Upper lobe of left lung (tissue), 4 donors: ENCODE data around the gene CCDC57.

Experiments
- CTCF ChIP-seq, 6 experiments: fragments of 450-650 bp in 4 of 6; fragments of 200-600 bp in 2 of 6; sonication (generic) in 2 of 6; IDR thresholded peaks; one replicate each; pipeline ENCODE4 v1.5.1; 2016 to 2019; ENCODE audit warnings: antibody characterized with exemption in 6 of 6
- POLR2A ChIP-seq, 4 donors: fragments of 450-650 bp; IDR thresholded peaks; one replicate each; pipeline ENCODE4 v1.5.1; 2016 to 2017; ENCODE audit warnings: antibody characterized with exemption in 4 of 4, mild to moderate bottlenecking in 2 of 4
- POLR2AphosphoS5 ChIP-seq, 2 donors: sonication (generic); formaldehyde crosslinking; IDR thresholded peaks; one replicate each; pipeline ENCODE4 v1.5.1; 2017; ENCODE audit warnings: antibody characterized with exemption in 2 of 2

- TF ChIP-seq POLR2AphosphoS5 (IDR thresholded peaks at IDR 0.05) (no peak), CTCF (IDR thresholded peaks at IDR 0.05) (no peak), POLR2A (IDR thresholded peaks at IDR 0.05) (no peak)
Observed at GRCh38 chr17:82180776-82181528, 31.7 kb downstream of the CCDC57 start.
